IMR-90 (cell line): ENCODE data around the gene XRN2. TPM values are rescaled to one million over a fixed set of nuclear protein-coding genes. Genes with fewer than 3 reads are reported as not detected.

Source experiments
- ATAC-seq: fragments of 200-7000 bp; cut with Tn5 transposase; 2 replicates; pipeline ENCODE4 v1.9.1; 2020; ENCODE audit warnings: low read depth, mild to moderate bottlenecking, moderate library complexity
- BruUV-seq: library from RNA; stranded (reverse); fragments of 400-500 nt; replicated peaks from 2 replicates; lab custom pipeline; 2021; lab: Mats Ljungman, UMichigan
- CTCF ChIA-PET: fragments of 300-600 bp; formaldehyde crosslinking; extraction: SDS; loops from one replicate; lab custom pipeline; 2021; ENCODE audit warnings: antibody characterized with exemption; lab: Yijun Ruan, JAX
- POLR2A ChIA-PET: fragments of 300-600 bp; sonication (Branson Sonifier 250); formaldehyde crosslinking; loops from one replicate; lab custom pipeline; 2022; ENCODE audit warnings: antibody characterized with exemption; ENCODE audit not compliant: unreplicated experiment; lab: Charles Lee
- DNase-seq: peaks from one replicate; pipeline ENCODE4 v3.0.0; 2013
- H2AFZ ChIP-seq: replicated peaks from 2 replicates; pipeline ENCODE3; 2013; ENCODE audit warnings: low read length, mild to moderate bottlenecking; ENCODE audit not compliant: poor library complexity
- H2AK5ac ChIP-seq: 2 replicates; pipeline ENCODE4 v1.6.1; 2013; ENCODE audit warnings: low read depth, low read length, inconsistent platforms
- H2AK9ac ChIP-seq: replicated peaks from 2 replicates; pipeline ENCODE3; 2013; ENCODE audit warnings: mild to moderate bottlenecking, low read depth, low read length, moderate library complexity; ENCODE audit not compliant: poor library complexity
- H2BK120ac ChIP-seq: 2 replicates; pipeline ENCODE4 v1.6.1; 2013; ENCODE audit warnings: low read depth, low read length, inconsistent platforms
- H2BK15ac ChIP-seq: 3 replicates; pipeline ENCODE4 v1.6.1; 2013; ENCODE audit warnings: low read depth, low read length, inconsistent platforms
- H2BK20ac ChIP-seq: 2 replicates; pipeline ENCODE4 v1.6.1; 2013; ENCODE audit warnings: low read depth, mild to moderate bottlenecking, inconsistent platforms, low read length, moderate library complexity
- H2BK5ac ChIP-seq: 2 replicates; pipeline ENCODE4 v1.6.1; 2013; ENCODE audit warnings: mild to moderate bottlenecking, low read depth, low read length, inconsistent platforms; ENCODE audit not compliant: poor library complexity, severe bottlenecking
- H3K14ac ChIP-seq: replicated peaks from 2 replicates; pipeline ENCODE4 v1.6.1; 2013; ENCODE audit warnings: low read depth, low read length, inconsistent platforms
- H3K18ac ChIP-seq: 2 replicates; pipeline ENCODE4 v1.6.1; 2013; ENCODE audit warnings: low read depth, low read length, control low read depth
- H3K23ac ChIP-seq: 2 replicates; pipeline ENCODE4 v1.6.1; 2013; ENCODE audit warnings: low read depth, low read length, inconsistent platforms
- H3K27ac ChIP-seq: 2 replicates; pipeline ENCODE4 v1.5.1; 2013; ENCODE audit warnings: mild to moderate bottlenecking, control low read depth, low read length; ENCODE audit not compliant: insufficient read depth
- H3K27me3 ChIP-seq: 2 replicates; pipeline ENCODE4 v1.6.1; 2013; ENCODE audit warnings: low read length; ENCODE audit not compliant: control insufficient read depth, insufficient read depth
- H3K36me3 ChIP-seq: 2 replicates; pipeline ENCODE4 v1.6.1; 2013; ENCODE audit warnings: low read length, mixed read lengths; ENCODE audit not compliant: control insufficient read depth, insufficient read depth
- H3K4ac ChIP-seq: 2 replicates; pipeline ENCODE4 v1.6.1; 2013; ENCODE audit warnings: low read depth, low read length, inconsistent platforms
- H3K4me1 ChIP-seq: 2 replicates; pipeline ENCODE4 v1.6.1; 2013; ENCODE audit warnings: low read length, mixed read lengths; ENCODE audit not compliant: control insufficient read depth, insufficient read depth
- H3K4me2 ChIP-seq: 2 replicates; pipeline ENCODE4 v1.6.1; 2013; ENCODE audit warnings: low read depth, mild to moderate bottlenecking, control low read depth, low read length, moderate library complexity
- H3K4me3 ChIP-seq: 2 replicates; pipeline ENCODE4 v1.5.1; 2013; ENCODE audit warnings: low read depth, mild to moderate bottlenecking, control low read depth, low read length, moderate library complexity; ENCODE audit not compliant: insufficient read depth
- H3K56ac ChIP-seq: 2 replicates; pipeline ENCODE4 v1.6.1; 2013; ENCODE audit warnings: low read length, inconsistent platforms; ENCODE audit not compliant: insufficient read depth; ENCODE audit errors: extremely low read depth
- H3K79me1 ChIP-seq, 2 experiments: 2 replicates each; pipeline ENCODE4 v1.6.1; 2013; ENCODE audit warnings: low read length in 2 of 2, inconsistent platforms in 1 of 2, low read depth in 1 of 2
- H3K9ac ChIP-seq: 2 replicates; pipeline ENCODE4 v1.6.1; 2013; ENCODE audit warnings: low read depth, low read length, control low read depth
- H3K9me1 ChIP-seq: 2 replicates; pipeline ENCODE4 v1.6.1; 2013; ENCODE audit warnings: low read length, inconsistent platforms; ENCODE audit not compliant: insufficient read depth
- H3K9me3 ChIP-seq: 2 replicates; pipeline ENCODE4 v1.6.1; 2013; ENCODE audit warnings: low read length; ENCODE audit not compliant: control insufficient read depth, insufficient read depth
- H4K20me1 ChIP-seq: 2 replicates; pipeline ENCODE4 v1.6.1; 2013; ENCODE audit warnings: low read length, inconsistent platforms; ENCODE audit not compliant: insufficient read depth
- H4K5ac ChIP-seq: 2 replicates; pipeline ENCODE4 v1.6.1; 2013; ENCODE audit warnings: mild to moderate bottlenecking, low read depth, low read length, control low read depth
- H4K8ac ChIP-seq, 2 experiments: 2 replicates each; pipeline ENCODE4 v1.6.1; 2013; ENCODE audit warnings: low read depth in 2 of 2, low read length in 2 of 2, control low read depth in 1 of 2, inconsistent platforms in 1 of 2
- H4K91ac ChIP-seq: 2 replicates; pipeline ENCODE4 v1.6.1; 2013; ENCODE audit warnings: low read depth, low read length, inconsistent platforms; ENCODE audit not compliant: insufficient read depth
- MAZ ChIP-seq: IDR thresholded peaks from 2 replicates; pipeline ENCODE4 v1.6.1; 2012; ENCODE audit warnings: low read depth, mild to moderate bottlenecking, low read length, improper control_type of control experiment, moderate library complexity, borderline replicate concordance
- MXI1 ChIP-seq: IDR thresholded peaks from 2 replicates; pipeline ENCODE4 v1.6.1; 2012; ENCODE audit warnings: low read depth, mild to moderate bottlenecking, low read length, moderate library complexity, borderline replicate concordance
- RAD21 ChIP-seq: IDR thresholded peaks from 2 replicates; pipeline ENCODE4 v1.6.1; 2012; ENCODE audit warnings: low read length, improper control_type of control experiment
- SMC3 ChIP-seq: fragments of 150-350 bp; IDR thresholded peaks from 2 replicates; pipeline ENCODE4 v1.6.1; 2016; ENCODE audit warnings: low read depth, mild to moderate bottlenecking, antibody characterized with exemption, low read length, moderate library complexity
- WGBS, 2 experiments: methylation state at CpG; one replicate each; pipeline versions ENCODE4 v1.1.5 to v1.1.7; 2013; ENCODE audit warnings: missing lambda C conversion rate in 2 of 2; ENCODE audit not compliant: insufficient read length in 1 of 2; ENCODE audit errors: extremely low coverage in 2 of 2; 5-methylcytosine and 5-hydroxymethylcytosine counted together
- dilution Hi-C: fragments of 300-500 bp; cut with HindIII; formaldehyde crosslinking; loops from one replicate; pipeline ENCODE4 v1.14.3; 2018; ENCODE audit warnings: low sequenced_read_pairs; ENCODE audit not compliant: unreplicated experiment
- in situ Hi-C: fragments of 300-500 bp; cut with MboI; formaldehyde crosslinking; loops from 3 replicates; pipeline ENCODE4 v1.14.3; 2019; ENCODE audit warnings: low sequenced_read_pairs, inconsistent platforms, mixed read lengths
- intact Hi-C: fragments of 100-400 bp; cut with micrococcal nuclease; formaldehyde crosslinking; loops from 2 replicates; pipeline ENCODE4 v1.10.0; 2022
- polyA plus RNA-seq, 3 experiments: library from polyadenylated mRNA; depleted of rRNA; stranded (reverse); fragments of >200 nt; gene quantifications; 2 replicates each; pipeline ENCODE4 v1.2.3, GENCODE V29; 2012; ENCODE audit warnings: low replicate concordance in 1 of 3
- total RNA-seq: library from RNA; depleted of rRNA; stranded (reverse); fragments of >200 nt; gene quantifications from 2 replicates; pipeline ENCODE4 v1.2.3, GENCODE V29; 2012

XRN2 gene
- total and polyA plus RNA-seq, 2 of the 4 experiments (the other 2 are of a cell fraction) = 58.1 to 70.8 TPM

- in situ Hi-C loops (no loop called here), dilution Hi-C loops (no loop called here), intact Hi-C loops (no loop called here)
- Histone ChIP-seq H3K4me2 (no peak overlapping the region), H3K9me1 (peaks cover 3% of the 10 kb centered on the region; the same call in 1 of the 2 replicates), H3K23ac (no peak overlapping the region), H4K91ac (no peak overlapping the region), H3K4ac (no peak overlapping the region), H3K9ac (no peak overlapping the region), H3K56ac (no peak overlapping the region), H3K36me3 (no peaks in the 10 kb centered on the region), H3K27me3 (peaks cover under 1% of the 10 kb centered on the region), H2AK5ac (no peak overlapping the region), H2BK20ac (no peak overlapping the region), H2BK120ac (no peak overlapping the region), H2BK15ac (no peak overlapping the region), H4K20me1 (no peaks in the 10 kb centered on the region), H4K8ac (no peak overlapping the region), H2AK9ac (no peak overlapping the region), H3K4me3 (no peak overlapping the region), H3K79me1 (no peaks in the 10 kb centered on the region), H3K4me1 (no peaks in the 10 kb centered on the region), H3K27ac (no peak overlapping the region), H3K14ac (no peak overlapping the region), H2AFZ (no peak overlapping the region), H3K18ac (no peak overlapping the region), H4K5ac (no peak overlapping the region), H2BK5ac (no peak overlapping the region), H3K9me3 (peaks cover 2% of the 10 kb centered on the region; the same call in 1 of the 2 replicates)
- CTCF ChIA-PET = no interaction called here
- TF ChIP-seq MAZ (no peak), SMC3 (no peak), MXI1 (no peak), RAD21 (no peak)
- DNase-seq = peak; percentile 26
- no CpG with 5 or more reads among the region's 2 CpGs for WGBS, 2 experiments
- BruUV-seq = no TSS peak
- POLR2A ChIA-PET = no interaction called here
- no peak for ATAC-seq
Observed at GRCh38 chr20:21289651-21290050, 13.5 kb upstream of the XRN2 start.
